Transverse colon (tissue), 4 donors: ENCODE results near the gene NHERF1. TPM values are rescaled to one million over a fixed set of nuclear protein-coding genes. Genes with fewer than 3 reads are reported as not detected.

Source experiments
- DNase-seq: peaks from one replicate; pipeline ENCODE4 v3.0.0-alpha.2; 2019
- H3K27ac ChIP-seq, 4 donors: fragments of 200-600 bp; sonication (generic); 2 replicates each; pipeline ENCODE4 v1.5.1; 2016 to 2018; ENCODE audit warnings: inconsistent platforms in 4 of 4
- H3K27me3 ChIP-seq: fragments of 200-600 bp; sonication (generic); 2 replicates; pipeline ENCODE4 v1.5.1; 2017; ENCODE audit warnings: inconsistent platforms
- H3K36me3 ChIP-seq, 4 donors: fragments of 200-600 bp; sonication (generic); 2 replicates each; pipeline ENCODE4 v1.5.1; 2017 to 2019; ENCODE audit warnings: inconsistent platforms in 4 of 4
- H3K4me1 ChIP-seq, 4 donors: fragments of 200-600 bp; sonication (generic); 2 replicates each; pipeline ENCODE4 v1.5.1; 2017 to 2020; ENCODE audit warnings: inconsistent platforms in 4 of 4
- H3K4me3 ChIP-seq, 4 donors: fragments of 200-600 bp; sonication (generic); 1 replicate in 1 of 4; 2 replicates in 3 of 4; pipeline versions ENCODE4 v1.5.1 to v1.6.1; 2017 to 2019; ENCODE audit warnings: inconsistent platforms in 4 of 4
- H3K9me3 ChIP-seq, 2 donors: fragments of 200-600 bp; sonication (generic); 2 replicates each; pipeline ENCODE4 v1.5.1; 2017 to 2019; ENCODE audit warnings: inconsistent platforms in 2 of 2
- CTCF ChIP-seq, 5 experiments: fragments of 200-600 bp in 3 of 5; fragments of 450-650 bp in 2 of 5; sonication (generic) in 3 of 5; IDR thresholded peaks; 1 replicate in 2 of 5; 2 replicates in 3 of 5; pipeline ENCODE4 v1.5.1; 2016 to 2017; ENCODE audit warnings: antibody characterized with exemption in 5 of 5, inconsistent platforms in 3 of 5, mild to moderate bottlenecking in 2 of 5, moderate library complexity in 1 of 5
- EP300 ChIP-seq: sonication (generic); formaldehyde crosslinking; IDR thresholded peaks from one replicate; pipeline ENCODE4 v1.6.1; 2017; ENCODE audit warnings: antibody characterized with exemption, low read depth
- POLR2A ChIP-seq: fragments of 450-650 bp; IDR thresholded peaks from one replicate; pipeline ENCODE4 v1.6.1; 2016; ENCODE audit warnings: antibody characterized with exemption, mild to moderate bottlenecking, moderate library complexity
- POLR2AphosphoS5 ChIP-seq, 3 donors: sonication (generic); formaldehyde crosslinking; IDR thresholded peaks; one replicate each; pipeline ENCODE4 v1.6.1; 2016; ENCODE audit warnings: antibody characterized with exemption in 3 of 3
- WGBS, 2 donors: methylation state at CpG; one replicate each; pipeline ENCODE4 v1.1.5; 2018; ENCODE audit warnings: low coverage in 1 of 2; 5-methylcytosine and 5-hydroxymethylcytosine counted together
- in situ Hi-C, 4 donors: fragments of 200-750 bp; cut with MboI; loops; one replicate each; pipeline versions ENCODE4 v1.15.0 to v1.15.1; 2017; ENCODE audit warnings: low sequenced_read_pairs in 3 of 4, low pct_ligation_motif_present in 1 of 4, low pct_unique_long_range_greater_than_20kb in 1 of 4
- intact Hi-C: fragments of 100-400 bp; cut with DNase I; formaldehyde crosslinking; loops from one replicate; pipeline ENCODE4 v1.15.1; 2023; ENCODE audit warnings: low total_unique reads
- total RNA-seq, 4 donors: library from RNA; depleted of rRNA; stranded (reverse); fragments of >200 nt; gene quantifications; one replicate each; pipeline ENCODE4 v1.1.0, GENCODE V29; 2016

Gene NHERF1
- total RNA-seq, 4 donors from 2014 or later: 118 to 463 (median 233) TPM

- DNase-seq: no peak
- no peak overlapping the region for H3K27ac ChIP-seq
- H3K27me3 ChIP-seq: no peaks in the 10 kb centered on the region
- no peak overlapping the region for H3K4me3 ChIP-seq
- no peak for TF ChIP-seq CTCF (IDR thresholded peaks at IDR 0.05)
- TF ChIP-seq POLR2A: no peak
- no peak for TF ChIP-seq EP300
- TF ChIP-seq POLR2AphosphoS5 (IDR thresholded peaks at IDR 0.05): no peak
- H3K9me3 ChIP-seq: no peaks in the 10 kb centered on the region
- intact Hi-C loops (no loop called here), in situ Hi-C loops (no loop called here)
- no peaks in the 10 kb centered on the region for H3K36me3 ChIP-seq
- 84 to 90% methylated on average over 1 to 5 of the region's 5 CpGs for WGBS, 2 donors
- no peaks in the 10 kb centered on the region for H3K4me1 ChIP-seq
Measured at GRCh38 chr17:74723891-74724290, 24.5 kb upstream of the NHERF1 start.

- 82% methylated on average over 3 of the region's 3 CpGs; no CpG with 5 or more reads in 1 of the 2 donors for WGBS, 2 donors
- Histone ChIP-seq H3K4me1 (no peaks in the 10 kb centered on the region), H3K27me3 (no peaks in the 10 kb centered on the region), H3K36me3 (no peaks in the 10 kb centered on the region), H3K9me3 (no peaks in the 10 kb centered on the region), H3K27ac (no peak overlapping the region), H3K4me3 (no peak overlapping the region)
- no peak for TF ChIP-seq CTCF (IDR thresholded peaks at IDR 0.05)
- TF ChIP-seq EP300: no peak
- TF ChIP-seq POLR2AphosphoS5 (IDR thresholded peaks at IDR 0.05): no peak
- no peak for TF ChIP-seq POLR2A
- DNase-seq: no peak
- in situ Hi-C loops (loop anchor here in 2 of 4 donors (25.0 kb wide), 1 partner anchor 137 kb away; the partner anchor contains the start of genes FDXR (in 2 of the 2) and GRIN2C (in 2 of the 2)), intact Hi-C loops (no loop called here)
Measured at GRCh38 chr17:74725111-74725510, 23.3 kb upstream of the NHERF1 start.

GRCh38 chr17:74728033-74728701, 20.3 kb upstream of the NHERF1 start:
- H3K4me1 ChIP-seq: no peaks in the 10 kb centered on the region
- TF ChIP-seq CTCF (IDR thresholded peaks at IDR 0.05) (no peak), POLR2A (no peak), POLR2AphosphoS5 (IDR thresholded peaks at IDR 0.05) (no peak), EP300 (no peak)
- no peak overlapping the region for H3K27ac ChIP-seq
- DNase-seq: no peak
- intact Hi-C loops: no loop called here
- H3K27me3 ChIP-seq: no peaks in the 10 kb centered on the region
- H3K4me3 ChIP-seq: no peak overlapping the region
- WGBS, 2 donors: 89 to 92% methylated on average over 3 of the region's 3 CpGs
- in situ Hi-C loops: loop anchor here in 2 of 4 donors (25.0 kb wide), 1 partner anchor 134 kb away; the partner anchor contains the start of genes FDXR (in 2 of the 2) and GRIN2C (in 2 of the 2)
- no peaks in the 10 kb centered on the region for H3K36me3 ChIP-seq
- no peaks in the 10 kb centered on the region for H3K9me3 ChIP-seq

- intact Hi-C loops (no loop called here), in situ Hi-C loops (loop anchor here in 2 of 4 donors (25.0 kb wide), 1 partner anchor 134 kb away; the partner anchor contains the start of genes FDXR (in 2 of the 2) and GRIN2C (in 2 of the 2))
- TF ChIP-seq POLR2A (no peak), EP300 (no peak), CTCF (IDR thresholded peaks at IDR 0.05) (no peak), POLR2AphosphoS5 (IDR thresholded peaks at IDR 0.05) (no peak)
- Histone ChIP-seq H3K4me3 (no peak overlapping the region), H3K27ac (no peak overlapping the region), H3K27me3 (no peaks in the 10 kb centered on the region), H3K36me3 (no peaks in the 10 kb centered on the region), H3K4me1 (no peaks in the 10 kb centered on the region), H3K9me3 (no peaks in the 10 kb centered on the region)
- WGBS, 2 donors: 90% methylated on average over 3 of the region's 3 CpGs
- DNase-seq: no peak
Measured at GRCh38 chr17:74728702-74729075, 19.7 kb upstream of the NHERF1 start.
